GM12878 (cell line): ENCODE data around the gene TMCC2. TPM values are rescaled to one million over a fixed set of nuclear protein-coding genes. Genes with fewer than 3 reads are reported as not detected.
"Not testable (repeated sequence)": the region's sequence is repeated elsewhere in the genome, so short reads cannot be mapped to it uniquely, and the experiment has no call there.

Source experiments
- ATAC-seq: fragments of 200-7000 bp; cut with Tn5 transposase; 3 replicates; pipeline ENCODE4 v1.9.1; 2020; ENCODE audit warnings: mild to moderate bottlenecking, moderate library complexity
- BruUV-seq: library from RNA; stranded (reverse); fragments of 400-500 nt; replicated peaks from 2 replicates; lab custom pipeline; 2021; lab: Mats Ljungman, UMichigan
- CTCF ChIA-PET: fragments of 300-600 bp; sonication (Branson Sonifier 250); formaldehyde crosslinking; extraction: SDS; loops from one replicate; lab custom pipeline; 2021; ENCODE audit warnings: inconsistent platforms; lab: Yijun Ruan, JAX
- POLR2A ChIA-PET: fragments of 350-600 bp; formaldehyde crosslinking; extraction: SDS; loops from one replicate; lab custom pipeline; 2021; ENCODE audit warnings: inconsistent platforms; lab: Charles Lee
- RAD21 ChIA-PET: fragments of 300-600 bp; sonication (Branson Sonifier 250); formaldehyde crosslinking; loops from one replicate; lab custom pipeline; 2023; ENCODE audit warnings: antibody characterized with exemption; ENCODE audit not compliant: unreplicated experiment; lab: Charles Lee
- SMC1A ChIA-PET: fragments of 300-600 bp; sonication (Branson Sonifier 250); formaldehyde crosslinking; loops from one replicate; lab custom pipeline; 2023; ENCODE audit not compliant: unreplicated experiment, uncharacterized antibody; lab: Charles Lee
- DNase-seq: peaks from one replicate; pipeline ENCODE4 v3.0.0-alpha.2; 2011; ENCODE audit warnings: low read depth, low spot score
- FAIRE-seq: peaks from 3 replicates; lab custom pipeline; 2011; peaks lifted over from hg19 to GRCh38; lab: Jason Lieb, UNC
- H2AFZ ChIP-seq: 2 replicates; pipeline ENCODE4 v1.6.0; 2011; ENCODE audit warnings: low read depth, low read length, control low read depth; ENCODE audit not compliant: control insufficient read depth
- H3K27ac ChIP-seq: 2 replicates; pipeline ENCODE4 v1.5.1; 2011; ENCODE audit warnings: control low read depth; ENCODE audit not compliant: control insufficient read depth, insufficient read depth
- H3K27me3 ChIP-seq, 2 experiments: replicated peaks in 1 of 2; 2 replicates each; pipeline versions ENCODE4 v1.6.0 to v1.6.1; 2011; ENCODE audit warnings: low read length in 1 of 2; ENCODE audit not compliant: control insufficient read depth in 2 of 2, insufficient read depth in 2 of 2
- H3K36me3 ChIP-seq, 2 experiments: 2 replicates each; pipeline ENCODE4 v1.5.1; 2011; ENCODE audit warnings: low read length in 1 of 2; ENCODE audit not compliant: control insufficient read depth in 2 of 2, insufficient read depth in 2 of 2
- H3K4me1 ChIP-seq: 2 replicates; pipeline ENCODE4 v1.6.1; 2011; ENCODE audit warnings: mild to moderate bottlenecking, low read length, moderate library complexity, mixed read lengths; ENCODE audit not compliant: control insufficient read depth, insufficient read depth
- H3K4me2 ChIP-seq: 2 replicates; pipeline ENCODE4 v1.6.0; 2011; ENCODE audit warnings: control low read depth; ENCODE audit not compliant: control insufficient read depth, insufficient read depth
- H3K4me3 ChIP-seq: fragments of 200-600 bp; sonication (generic); 2 replicates; pipeline ENCODE4 v1.5.1; 2016
- H3K79me2 ChIP-seq: 2 replicates; pipeline ENCODE4 v1.6.0; 2011; ENCODE audit warnings: low read length; ENCODE audit not compliant: control insufficient read depth, insufficient read depth
- H3K9ac ChIP-seq: 2 replicates; pipeline ENCODE4 v1.8.0; 2011; ENCODE audit warnings: low read length, control low read depth, mixed read lengths; ENCODE audit not compliant: control insufficient read depth, insufficient read depth
- H3K9me3 ChIP-seq: replicated peaks from 3 replicates; pipeline ENCODE4 v1.5.1; 2011; ENCODE audit warnings: mild to moderate bottlenecking, low read length; ENCODE audit not compliant: control insufficient read depth, insufficient read depth
- H4K20me1 ChIP-seq: 2 replicates; pipeline ENCODE4 v1.6.0; 2011; ENCODE audit not compliant: control insufficient read depth, insufficient read depth
- HDAC6 ChIP-seq: fragments of 200-600 bp; sonication (generic); IDR thresholded peaks from one replicate; pipeline ENCODE4 v1.8.0; 2017; ENCODE audit warnings: antibody characterized with exemption; ENCODE audit not compliant: unreplicated experiment
- IKZF1 ChIP-seq: fragments of 450-650 bp; conservative IDR thresholded peaks from 2 replicates; pipeline ENCODE4 v1.6.1; 2017; ENCODE audit warnings: antibody characterized with exemption, mild to moderate bottlenecking
- IRF3 ChIP-seq: fragments of 450-650 bp; IDR thresholded peaks from 2 replicates; pipeline ENCODE4 v1.6.1; 2014; ENCODE audit warnings: mild to moderate bottlenecking
- NRF1 ChIP-seq: conservative IDR thresholded peaks from 2 replicates; pipeline ENCODE4 v1.6.1; 2011; ENCODE audit warnings: mild to moderate bottlenecking, low read depth, low read length, improper control_type of control experiment
- SMAD1 ChIP-seq: fragments of 450-650 bp; IDR thresholded peaks from 2 replicates; pipeline ENCODE4 v1.6.1; 2018; ENCODE audit warnings: mild to moderate bottlenecking, low read depth; ENCODE audit not compliant: partially characterized antibody
- ZBTB40 ChIP-seq: fragments of 450-650 bp; IDR thresholded peaks from 2 replicates; pipeline ENCODE4 v1.6.1; 2016; ENCODE audit warnings: mild to moderate bottlenecking, moderate library complexity, borderline replicate concordance
- WGBS: methylation state at CpG from one replicate; pipeline ENCODE4 v1.1.6; 2016; ENCODE audit warnings: low lambda C conversion rate; ENCODE audit not compliant: insufficient replicate concordance, insufficient coverage; ENCODE audit errors: missing lambda C conversion rate; 5-methylcytosine and 5-hydroxymethylcytosine counted together
- in situ Hi-C: fragments of 300-500 bp; cut with MboI; formaldehyde crosslinking; loops from 9 replicates; pipeline ENCODE4 v1.14.3; 2018; ENCODE audit warnings: mixed read lengths
- intact Hi-C: fragments of 100-400 bp; cut with micrococcal nuclease; formaldehyde crosslinking; loops from one replicate; pipeline ENCODE4 v1.14.2; 2022; ENCODE audit not compliant: unreplicated experiment
- polyA plus RNA-seq, 11 experiments: library from polyadenylated mRNA; depleted of rRNA in 4 of 11; unstranded in 6 of 11; stranded (reverse) in 5 of 11; fragments of >200 nt; fragmentation: Nextera tagmentation in 4 of 11; fragmentation: Illumina TruSeq in 1 of 11; extraction: Ambion mirVana in 4 of 11; extraction: Trizol in 1 of 11; gene quantifications; 1 replicate in 1 of 11; 2 replicates in 10 of 11; pipeline versions ENCODE4 v1.2.1 to v1.2.3, GENCODE V29; 2011 to 2016; ENCODE audit warnings: inconsistent platforms in 2 of 11, missing spikeins in 2 of 11, low read depth in 1 of 11
- total RNA-seq, 4 experiments: library from RNA; depleted of rRNA in 3 of 4; stranded (reverse); fragments of >200 nt in 3 of 4; fragmentation: Illumina TruSeq in 1 of 4; extraction: Trizol in 1 of 4; gene quantifications; 2 replicates each; pipeline versions ENCODE4 v1.2.1 to v1.2.3, GENCODE V29; 2013 to 2021

TMCC2 gene
- total and polyA plus RNA-seq, 10 of the 15 experiments (the other 5 are each of a cell fraction or from before 2014, with no cell fraction given), result 0.06 to 2.3 (median 0.76) TPM

- TF ChIP-seq SMAD1 (no peak), IRF3 (no peak), IKZF1 (no peak), NRF1 (no peak)
Observed at GRCh38 chr1:205179842-205180241, 47.9 kb upstream of the TMCC2 start (continued).

GRCh38 chr1:205180331-205180730 lies 47.4 kb upstream of the TMCC2 start:
- in situ Hi-C loops, BruUV-seq: not testable (repeated sequence)

GRCh38 chr1:205182930-205183329 lies 44.8 kb upstream of the TMCC2 start:
- POLR2A ChIA-PET, result no interaction called here
- DNase-seq, result no peak
- SMC1A ChIA-PET, result no interaction called here
- no peaks in the 10 kb centered on the region for H3K4me1 ChIP-seq
- no peaks in the 10 kb centered on the region for H3K79me2 ChIP-seq
- no peaks in the 10 kb centered on the region for H4K20me1 ChIP-seq
- RAD21 ChIA-PET, result no interaction called here
- H3K4me2 ChIP-seq, result no peak overlapping the region
- H3K9me3 ChIP-seq, result no peaks in the 10 kb centered on the region
- BruUV-seq, result no TSS peak
- H3K27me3 ChIP-seq, result no peaks in the 10 kb centered on the region
- no peaks in the 10 kb centered on the region for H3K36me3 ChIP-seq
- 100% methylated on average over 2 of the region's 2 CpGs for WGBS
- in situ Hi-C loops, result no loop called here
- H2AFZ ChIP-seq, result no peak overlapping the region
- H3K9ac ChIP-seq, result no peak overlapping the region
- no peak overlapping the region for H3K27ac ChIP-seq
- no peak for FAIRE-seq
- intact Hi-C loops, result no loop called here
- no peak for ATAC-seq
- H3K4me3 ChIP-seq, result no peak overlapping the region
- CTCF ChIA-PET, result interaction anchor here (0.8 kb wide), 1 partner anchor 121 kb away, joined by 3 read pairs; no protein-coding TSS in a partner anchor
- TF ChIP-seq ZBTB40 (no peak), HDAC6 (no peak)

More at GRCh38 chr1:205180331-205180730, 47.4 kb upstream of the TMCC2 start:
- H3K4me3 ChIP-seq, H3K9ac ChIP-seq, SMC1A ChIA-PET, POLR2A ChIA-PET, H3K4me1 ChIP-seq, intact Hi-C loops, RAD21 ChIA-PET, H3K4me2 ChIP-seq, H3K27me3 ChIP-seq, ATAC-seq, H3K9me3 ChIP-seq, H3K27ac ChIP-seq, H3K79me2 ChIP-seq, H3K36me3 ChIP-seq, H2AFZ ChIP-seq, DNase-seq, H4K20me1 ChIP-seq, FAIRE-seq: not testable (repeated sequence)
- CTCF ChIA-PET, result interaction anchor here (1.1 kb wide), 1 partner anchor 75 kb away, joined by 5 read pairs; no protein-coding TSS in a partner anchor
- 92% methylated on average over 6 of the region's 7 CpGs for WGBS
